ENCODE data around the gene POLE4. TPM values are rescaled to one million over a fixed set of nuclear protein-coding genes. Genes with fewer than 3 reads are reported as not detected.

Gene POLE4
- total RNA-seq, 1 experiment from 2014 or later: 34.4 TPM

DNA sequence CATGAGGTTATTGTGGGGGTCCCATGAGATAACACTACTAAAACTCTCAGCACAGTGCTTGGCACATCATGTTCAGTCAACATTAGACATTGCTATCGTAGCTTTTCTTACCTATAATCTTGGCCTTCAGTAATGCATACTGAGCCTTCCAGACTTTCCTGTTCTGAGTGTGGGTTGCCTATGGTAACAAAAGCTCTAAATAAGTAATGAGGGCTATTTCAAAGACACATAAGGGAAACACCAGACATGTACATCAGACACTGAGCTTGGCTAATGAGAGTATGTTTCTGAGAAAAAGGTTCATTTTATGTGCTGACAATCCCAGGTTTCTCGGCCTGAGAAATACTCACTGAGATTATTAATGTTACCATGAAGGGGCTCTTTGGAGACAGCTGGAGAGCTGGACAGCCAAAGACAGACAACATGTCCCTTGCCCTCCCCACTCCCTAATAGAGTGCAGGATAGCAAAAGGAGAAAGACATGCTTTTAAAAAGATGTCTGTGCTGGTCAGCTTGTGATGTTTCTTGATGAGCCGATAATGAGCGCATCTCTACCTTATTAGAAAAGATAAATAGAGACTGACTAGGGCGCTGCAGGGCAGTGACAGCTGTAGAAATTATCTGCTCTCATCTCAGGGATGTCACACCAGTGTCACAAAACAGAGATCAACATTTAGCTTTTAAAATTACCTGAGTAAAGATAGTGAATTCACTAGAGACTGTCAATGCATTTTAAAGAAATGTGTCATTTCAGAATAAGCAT is 25.4 kb downstream of the POLE4 start:
- no peak overlapping the region for H3K4me3 Mint-ChIP-seq
- no peak overlapping the region for H4K5ac ChIP-seq (ENCODE audit: insufficient read length, low read depth, low read length)
- H2AFZ ChIP-seq (ENCODE audit: low read length): no peak overlapping the region
- no peak overlapping the region for H3K23ac ChIP-seq (ENCODE audit: insufficient read length, low read depth, low read length)
- H3K23me2 ChIP-seq (ENCODE audit: insufficient read length, low read depth, low read length, poor library complexity, severe bottlenecking): no peaks in the 10 kb centered on the region
- H4K20me1 ChIP-seq (ENCODE audit: control insufficient read depth, insufficient read depth, insufficient read length): no peaks in the 10 kb centered on the region
- no peak overlapping the region for H3K27ac Mint-ChIP-seq
- H2BK15ac ChIP-seq (ENCODE audit: low read depth, low read length): no peak overlapping the region
- H3K79me2 ChIP-seq (ENCODE audit: insufficient read depth, low read length): no peaks in the 10 kb centered on the region
- H2AK5ac ChIP-seq (ENCODE audit: insufficient read length, low read length): no peak overlapping the region
- no peak overlapping the region for H3K9ac ChIP-seq (ENCODE audit: extremely low read depth, insufficient read length, low read length)
- H4K8ac ChIP-seq (replicated peaks; ENCODE audit: insufficient read length, low read depth, low read length): no peak overlapping the region
- peaks cover 9 to 10% of the 10 kb centered on the region in 2 experiments for H3K4me1 Mint-ChIP-seq
- no peak overlapping the region for H2BK120ac ChIP-seq (ENCODE audit: low read depth, low read length, poor library complexity, severe bottlenecking)
- WGBS (ENCODE audit: extremely low coverage, insufficient read length, low lambda C conversion rate): no CpG with 5 or more reads among the region's 5 CpGs
- no peak overlapping the region for H3K4ac ChIP-seq (ENCODE audit: low read depth, low read length)
- no peaks in the 10 kb centered on the region for H3K9me3 Mint-ChIP-seq
- H2BK20ac ChIP-seq (ENCODE audit: low read depth, low read length, poor library complexity, severe bottlenecking): no peak overlapping the region
- H4K91ac ChIP-seq (ENCODE audit: insufficient read length, low read depth, low read length): no peak overlapping the region
- H3K9me3 ChIP-seq (ENCODE audit: control insufficient read depth, low read depth, low read length): no peaks in the 10 kb centered on the region
- no peak for DNase-seq
- TF ChIP-seq, protein P1, sequence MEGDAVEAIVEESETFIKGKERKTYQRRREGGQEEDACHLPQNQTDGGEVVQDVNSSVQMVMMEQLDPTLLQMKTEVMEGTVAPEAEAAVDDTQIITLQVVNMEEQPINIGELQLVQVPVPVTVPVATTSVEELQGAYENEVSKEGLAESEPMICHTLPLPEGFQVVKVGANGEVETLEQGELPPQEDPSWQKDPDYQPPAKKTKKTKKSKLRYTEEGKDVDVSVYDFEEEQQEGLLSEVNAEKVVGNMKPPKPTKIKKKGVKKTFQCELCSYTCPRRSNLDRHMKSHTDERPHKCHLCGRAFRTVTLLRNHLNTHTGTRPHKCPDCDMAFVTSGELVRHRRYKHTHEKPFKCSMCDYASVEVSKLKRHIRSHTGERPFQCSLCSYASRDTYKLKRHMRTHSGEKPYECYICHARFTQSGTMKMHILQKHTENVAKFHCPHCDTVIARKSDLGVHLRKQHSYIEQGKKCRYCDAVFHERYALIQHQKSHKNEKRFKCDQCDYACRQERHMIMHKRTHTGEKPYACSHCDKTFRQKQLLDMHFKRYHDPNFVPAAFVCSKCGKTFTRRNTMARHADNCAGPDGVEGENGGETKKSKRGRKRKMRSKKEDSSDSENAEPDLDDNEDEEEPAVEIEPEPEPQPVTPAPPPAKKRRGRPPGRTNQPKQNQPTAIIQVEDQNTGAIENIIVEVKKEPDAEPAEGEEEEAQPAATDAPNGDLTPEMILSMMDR (conservative IDR thresholded peaks at IDR 0.05): no peak
- H3T11ph ChIP-seq (ENCODE audit: low read length): no peak overlapping the region
- H3K27ac ChIP-seq (ENCODE audit: insufficient read length, low read depth, low read length): no peak overlapping the region
- H3K36me3 Mint-ChIP-seq (ENCODE audit: insufficient read depth in 1 of 3, low read depth in 3 of 3): peaks cover 0 to 3% (median 0%) of the 10 kb centered on the region in 3 experiments; a peak in 2 of 7 replicates
- no peaks in the 10 kb centered on the region for H3K4me1 ChIP-seq (ENCODE audit: insufficient read depth, low read length)
- no peak overlapping the region for H3K56ac ChIP-seq (ENCODE audit: insufficient read length, low read depth, low read length)
- H3K27me3 Mint-ChIP-seq (ENCODE audit: low read depth): no peaks in the 10 kb centered on the region
- no peaks in the 10 kb centered on the region for H3K27me3 ChIP-seq (ENCODE audit: insufficient read depth, low read length)
- H2BK12ac ChIP-seq (ENCODE audit: insufficient read length, low read depth, low read length): no peak overlapping the region
- no peak overlapping the region for H2BK5ac ChIP-seq (ENCODE audit: insufficient read length, low read length)
- no peak overlapping the region for H3K18ac ChIP-seq (ENCODE audit: insufficient read length, low read depth, low read length)
- H3K4me2 ChIP-seq (ENCODE audit: insufficient read depth, insufficient read length, low read length): no peak overlapping the region
- H3K79me1 ChIP-seq (ENCODE audit: insufficient read depth, low read depth, low read length, poor library complexity, severe bottlenecking): no peaks in the 10 kb centered on the region
- no peak overlapping the region for H3K14ac ChIP-seq (ENCODE audit: insufficient read depth, low read length)

All from H9 (cell line).